GM19240 (cell line): ENCODE data around the gene GLYATL1B.
"Not testable (repeated sequence)": the region's sequence is repeated elsewhere in the genome, so short reads cannot be mapped to it uniquely, and the experiment has no call there.

Experiments used
- DNase-seq: peaks from one replicate; pipeline ENCODE4 v3.0.0; 2011; ENCODE audit warnings: low spot score; ENCODE audit not compliant: insufficient read length

Gene GLYATL1B

DNA sequence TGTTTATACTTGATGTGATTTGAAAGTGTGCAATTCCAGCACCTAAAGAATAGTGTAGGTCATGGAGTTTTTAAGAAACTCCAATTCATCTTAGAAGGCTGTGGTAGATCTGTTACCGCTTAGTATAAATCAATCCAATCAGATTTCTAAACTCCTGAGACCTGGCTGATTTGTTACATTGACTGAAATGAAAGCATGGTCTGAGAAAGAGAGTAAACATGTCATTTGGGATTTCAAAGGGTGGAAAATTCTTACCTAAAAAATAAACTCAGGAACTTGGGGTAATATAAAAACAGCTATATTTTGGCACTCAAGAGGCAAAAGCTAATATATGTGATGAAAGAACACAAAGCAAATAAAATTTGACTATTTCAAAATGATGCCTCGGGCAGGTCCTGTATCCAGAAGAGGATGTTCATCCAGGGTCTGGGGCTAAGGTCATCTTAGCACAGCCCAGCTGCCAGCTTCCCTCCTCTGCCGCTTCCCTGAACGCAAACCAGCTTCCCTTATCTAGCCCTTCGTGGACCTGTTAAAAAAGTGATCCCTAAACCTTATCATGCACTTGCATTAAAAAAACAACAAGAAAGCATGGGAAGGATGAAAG, 10.0 kb downstream of the GLYATL1B start:
- DNase-seq = not testable (repeated sequence)

DNA sequence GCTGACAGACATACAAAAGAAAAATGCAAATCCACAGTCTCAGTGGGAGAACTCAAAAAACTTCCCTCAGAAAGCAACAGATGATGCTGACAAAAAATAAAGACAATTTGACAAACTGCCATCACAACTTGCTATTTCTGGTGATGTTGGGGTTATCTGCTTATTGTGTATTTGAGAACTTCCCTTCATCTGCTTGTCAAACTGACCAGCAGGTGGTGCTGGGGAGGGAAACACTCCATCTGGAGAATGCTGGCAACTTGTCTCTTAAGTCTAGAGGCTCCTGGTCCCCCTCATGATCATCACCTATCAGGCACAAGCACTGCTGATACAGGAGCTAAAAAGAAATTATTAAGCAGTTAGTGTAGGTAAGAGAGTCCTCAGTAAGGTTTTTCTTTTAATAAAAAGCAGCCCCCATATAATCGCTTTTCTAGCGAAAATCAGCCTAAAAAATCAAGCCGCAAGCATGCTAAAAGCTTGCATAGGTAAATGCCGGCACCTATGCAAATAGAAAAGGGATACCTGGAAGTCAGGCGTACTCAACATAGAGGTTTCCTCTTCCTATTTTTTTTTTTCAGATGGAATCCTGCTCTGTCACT, 11.1 kb downstream of the GLYATL1B start:
- no peak for DNase-seq

GRCh38 chr11:59097938-59098337, 11.8 kb downstream of the GLYATL1B start:
- DNase-seq = not testable (repeated sequence)

GRCh38 chr11:59102259-59102765, 16.2 kb downstream of the GLYATL1B start:
- peak; percentile 44 for DNase-seq

GRCh38 chr11:59106363-59107336, 20.5 kb downstream of the GLYATL1B start, which contains the start of gene FAM111B:
FAM111B (plus strand) TSS chr11:59107237; CDS start chr11:59109626, 2,389 bp downstream.
- DNase-seq = peak; percentile 53

DNA sequence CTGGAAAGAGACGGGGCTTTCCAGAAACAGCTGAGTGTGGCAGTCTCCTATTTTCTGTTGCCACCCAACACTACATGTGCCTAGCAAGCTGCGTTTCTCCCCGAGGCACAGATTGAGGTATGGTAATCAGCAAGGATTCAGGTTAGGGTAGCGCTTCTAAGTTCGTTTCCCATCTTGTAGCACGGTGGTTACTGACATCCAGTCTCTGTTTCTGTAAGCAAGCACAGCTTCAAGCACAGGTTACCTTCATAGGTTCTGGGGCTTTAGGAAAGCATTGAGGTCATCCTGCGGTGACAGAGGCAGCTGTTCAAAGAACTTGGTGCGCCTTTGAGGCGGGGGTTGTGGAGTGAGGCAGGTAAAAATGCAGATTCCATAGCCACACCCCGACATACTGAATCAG, 21.6 kb downstream of the GLYATL1B start:
- not testable (repeated sequence) for DNase-seq

- DNase-seq = no peak
These were observed 26.4 kb downstream of the GLYATL1B start for GRCh38 chr11:59112494-59112893.

GRCh38 chr11:59114344-59114743, 28.2 kb downstream of the GLYATL1B start:
- no peak for DNase-seq

- no peak for DNase-seq
These were observed 29.4 kb downstream of the GLYATL1B start for GRCh38 chr11:59115553-59115952.

DNA sequence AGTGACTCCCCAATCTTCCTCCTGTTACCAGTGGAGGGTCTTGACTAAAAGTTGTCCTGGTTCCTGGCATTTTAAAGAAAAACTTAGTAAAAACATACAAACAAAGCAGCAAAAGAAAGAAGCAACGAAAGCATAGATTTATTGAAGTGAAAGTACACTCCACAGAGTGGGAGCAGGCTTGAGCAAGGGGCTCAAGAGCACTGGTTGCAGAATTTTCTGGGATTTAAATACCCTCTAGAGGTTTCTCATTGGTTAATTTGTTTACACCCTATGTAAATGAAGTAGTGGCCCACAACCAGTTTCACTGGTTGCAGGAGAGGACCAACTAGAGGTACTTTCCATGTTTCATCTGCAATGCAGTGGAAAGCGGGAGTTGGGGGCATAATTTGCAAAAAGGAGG, 31.7 kb downstream of the GLYATL1B start:
- DNase-seq = no peak

- DNase-seq = no peak
These were observed 33.7 kb downstream of the GLYATL1B start for GRCh38 chr11:59119826-59120225.

- DNase-seq = peak; percentile 53
These were observed 49.7 kb downstream of the GLYATL1B start for GRCh38 chr11:59135648-59136461.

GRCh38 chr11:59136551-59136950, 50.4 kb downstream of the GLYATL1B start:
- not testable (repeated sequence) for DNase-seq

DNA sequence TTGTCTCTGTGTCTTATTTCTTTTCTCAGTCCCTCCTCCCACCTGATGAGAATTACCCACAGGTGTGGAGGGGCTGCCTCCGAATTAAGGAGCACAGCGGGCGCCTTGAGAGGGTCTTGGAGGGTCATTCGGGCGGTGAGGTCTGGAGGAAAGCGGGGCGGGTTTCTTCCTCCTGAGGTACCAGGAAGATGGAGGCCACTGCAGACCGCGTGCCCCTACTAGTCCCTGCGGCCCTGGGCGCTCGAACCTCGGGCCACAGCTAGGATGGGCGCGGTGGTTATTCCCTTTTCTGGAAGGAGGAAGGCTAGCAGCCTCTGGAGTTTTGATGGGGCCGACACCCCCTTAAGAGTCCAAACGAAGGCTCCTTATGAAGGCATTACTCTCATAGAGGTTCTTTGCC, 51.1 kb downstream of the GLYATL1B start:
- DNase-seq = no peak

GRCh38 chr11:59138643-59139042, 52.5 kb downstream of the GLYATL1B start:
- no peak for DNase-seq

- no peak for DNase-seq
These were observed 55.1 kb downstream of the GLYATL1B start for GRCh38 chr11:59141191-59141590.

DNA sequence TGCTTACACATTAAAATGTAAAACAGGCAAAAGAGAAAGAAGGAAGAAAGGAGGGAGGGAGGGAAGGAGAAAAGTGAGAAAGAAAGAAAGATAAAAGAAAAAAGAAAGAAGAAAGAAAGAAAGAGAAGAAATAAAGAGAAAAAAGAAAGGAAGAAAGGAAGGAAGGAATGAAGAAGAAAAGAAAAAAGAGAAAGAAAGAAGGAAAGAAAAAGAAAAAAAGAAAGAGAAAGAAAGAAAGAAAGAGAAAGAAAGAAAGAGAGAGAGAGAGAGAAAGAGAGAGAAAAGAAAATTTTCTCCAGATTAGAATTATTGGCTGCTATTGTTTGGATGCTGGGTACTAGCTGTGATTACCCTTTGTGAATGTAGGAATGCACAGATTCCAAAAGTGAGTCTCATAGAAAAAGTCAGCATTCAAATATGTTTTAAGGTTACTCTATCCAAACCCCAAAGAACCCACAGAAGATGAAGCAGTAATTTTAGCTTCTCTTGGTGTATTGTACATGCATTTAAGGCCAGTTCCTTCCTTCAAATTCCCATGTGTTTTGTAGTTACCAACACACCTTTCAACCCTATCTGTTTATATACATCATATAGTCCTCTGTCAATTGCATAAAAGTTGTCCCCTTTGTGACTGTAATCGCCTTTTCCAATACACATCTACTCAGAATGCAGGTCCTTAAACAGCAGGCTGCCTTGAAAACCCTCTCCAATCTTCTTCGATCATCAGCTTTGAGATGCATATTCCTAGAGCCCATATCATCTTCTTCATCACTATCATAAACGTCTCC, 55.8 kb downstream of the GLYATL1B start:
- DNase-seq = no peak

GRCh38 chr11:59142530-59143507, 56.7 kb downstream of the GLYATL1B start, which contains the start of gene FAM111A:
FAM111A (plus strand) TSS chr11:59142856; CDS start chr11:59148873, 6,017 bp downstream.
- peak; percentile 44 for DNase-seq

DNA sequence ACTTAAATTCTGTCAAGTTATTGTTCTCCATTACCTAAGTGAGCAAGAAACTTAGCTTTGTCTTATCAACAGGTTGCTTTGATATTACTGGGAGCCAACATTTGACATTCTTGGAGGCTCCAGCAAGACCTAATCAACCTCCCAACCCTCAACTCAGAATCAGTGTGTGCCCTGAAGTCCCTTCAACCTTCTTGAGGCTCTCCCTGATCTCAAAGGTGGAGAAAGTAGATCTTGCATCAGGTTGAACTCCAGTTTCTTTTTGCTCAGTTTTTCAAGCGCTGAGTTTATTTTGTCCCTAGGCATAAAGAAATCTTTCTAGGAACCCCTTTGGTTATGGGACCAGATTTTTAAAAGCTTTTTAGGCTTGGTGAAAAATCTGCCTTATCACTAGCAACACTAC, 58.0 kb downstream of the GLYATL1B start:
- no peak for DNase-seq
